Measurements from ENCODE around the gene DCTD. TPM values are rescaled to one million over a fixed set of nuclear protein-coding genes. Genes with fewer than 3 reads are reported as not detected.

DCTD gene
- total and polyA plus RNA-seq, 2 of the 13 experiments (the other 11 are each of a cell fraction or from before 2014, with no cell fraction given) = 85.1 to 95.3 TPM

GRCh38 chr4:182917182-182918043, at the start of gene DCTD (continued):
- TF ChIP-seq ZNF800 (CRISPR knock-in tag; IDR thresholded peaks at IDR 0.05) (0 out of 2 replicates have a peak, but pooled peaks have one; percentile 61), JUND (CRISPR knock-in tag; IDR thresholded peaks at IDR 0.05) (0 out of 2 replicates have a peak, but pooled peaks have one; percentile 12), ZBTB33 (CRISPR knock-in tag; IDR thresholded peaks at IDR 0.05) (no peak), ZNF124 (CRISPR knock-in tag; IDR thresholded peaks at IDR 0.05) (no peak; the same call in 1 of the 2 replicates), TCF12 (IDR thresholded peaks at IDR 0.05) (no peak), TCF12 (CRISPR knock-in tag; IDR thresholded peaks at IDR 0.05) (0 out of 2 replicates have a peak, but pooled peaks have one; percentile 27), ZBED4 (CRISPR knock-in tag; IDR thresholded peaks at IDR 0.05; ENCODE audit: borderline replicate concordance) (peak; percentile 72; the same call in 1 of the 2 replicates), GABPA (IDR thresholded peaks at IDR 0.05; ENCODE audit: low read depth, low read length) (peak; percentile 62), GABPA (CRISPR knock-in tag; IDR thresholded peaks at IDR 0.05; ENCODE audit: low read depth) (no peak), AGO1 (IDR thresholded peaks at IDR 0.05; ENCODE audit: low read depth, low read length, poor library complexity, severe bottlenecking) (no peak), GATAD2A (CRISPR knock-in tag; IDR thresholded peaks at IDR 0.05) (peak; percentile 58; the same call in 1 of the 2 replicates), NONO (IDR thresholded peaks at IDR 0.05) (no peak), NONO (CRISPR knock-in tag; conservative IDR thresholded peaks at IDR 0.05) (peak; percentile 80), ZNF17 (CRISPR knock-in tag; IDR thresholded peaks at IDR 0.05) (no peak), LBX2 (CRISPR knock-in tag; IDR thresholded peaks at IDR 0.05; ENCODE audit: borderline replicate concordance) (no peak), CSRNP2 (CRISPR knock-in tag; conservative IDR thresholded peaks at IDR 0.05; ENCODE audit: low read depth) (no peak), ASH2L (IDR thresholded peaks at IDR 0.05; ENCODE audit: insufficient read length, low read depth, low read length) (peak; percentile 32), EP300 (IDR thresholded peaks at IDR 0.05; ENCODE audit: low read depth in 2 of 2, low read length in 2 of 2) (no peak; a peak in 1 of 4 replicates), EP300 (CRISPR knock-in tag; IDR thresholded peaks at IDR 0.05; ENCODE audit: borderline replicate concordance) (no peak)

Measured in HepG2 (cell line).